ENCODE data around the gene FBLN5.

The FBLN5 gene

GRCh38 chr14:91906374-91906773 is 41.1 kb downstream of the FBLN5 start:
- no peak overlapping the region for H3K4me3 ChIP-seq (ENCODE audit: low read depth, low read length)
- no peak for TF ChIP-seq CTCF (IDR thresholded peaks at IDR 0.05; ENCODE audit: low read depth, low read length)

GRCh38 chr14:91904956-91905645 is 42.4 kb downstream of the FBLN5 start:
- no peak for TF ChIP-seq CTCF (IDR thresholded peaks at IDR 0.05; ENCODE audit: low read depth, low read length)
- no peak overlapping the region for H3K4me3 ChIP-seq (ENCODE audit: low read depth, low read length)

- no peak overlapping the region for H3K4me3 ChIP-seq (ENCODE audit: low read depth, low read length)
- no peak for TF ChIP-seq CTCF (IDR thresholded peaks at IDR 0.05; ENCODE audit: low read depth, low read length)
These were observed 43.0 kb downstream of the FBLN5 start for GRCh38 chr14:91904483-91904882.

GRCh38 chr14:91903070-91903469 is 44.4 kb downstream of the FBLN5 start:
- no peak for TF ChIP-seq CTCF (IDR thresholded peaks at IDR 0.05; ENCODE audit: low read depth, low read length)
- H3K4me3 ChIP-seq (ENCODE audit: low read depth, low read length), result no peak overlapping the region

GRCh38 chr14:91902336-91902735 is 45.2 kb downstream of the FBLN5 start:
- H3K4me3 ChIP-seq (ENCODE audit: low read depth, low read length), result no peak overlapping the region
- TF ChIP-seq CTCF (IDR thresholded peaks at IDR 0.05; ENCODE audit: low read depth, low read length), result no peak

- H3K4me3 ChIP-seq (ENCODE audit: low read depth, low read length), result no peak overlapping the region
- TF ChIP-seq CTCF (IDR thresholded peaks at IDR 0.05; ENCODE audit: low read depth, low read length), result no peak
These were observed 45.9 kb downstream of the FBLN5 start for GRCh38 chr14:91901449-91902226.

- no peak overlapping the region for H3K4me3 ChIP-seq (ENCODE audit: low read depth, low read length)
- TF ChIP-seq CTCF (IDR thresholded peaks at IDR 0.05; ENCODE audit: low read depth, low read length), result no peak
These were observed 47.7 kb downstream of the FBLN5 start for GRCh38 chr14:91899806-91900205.
